RPMI8226 (cell line): Measurements from ENCODE around the gene HSPA12A.

ENCODE experiments used
- DNase-seq: peaks from one replicate; pipeline ENCODE4 v3.0.0-alpha.2; 2015

HSPA12A gene

DNA sequence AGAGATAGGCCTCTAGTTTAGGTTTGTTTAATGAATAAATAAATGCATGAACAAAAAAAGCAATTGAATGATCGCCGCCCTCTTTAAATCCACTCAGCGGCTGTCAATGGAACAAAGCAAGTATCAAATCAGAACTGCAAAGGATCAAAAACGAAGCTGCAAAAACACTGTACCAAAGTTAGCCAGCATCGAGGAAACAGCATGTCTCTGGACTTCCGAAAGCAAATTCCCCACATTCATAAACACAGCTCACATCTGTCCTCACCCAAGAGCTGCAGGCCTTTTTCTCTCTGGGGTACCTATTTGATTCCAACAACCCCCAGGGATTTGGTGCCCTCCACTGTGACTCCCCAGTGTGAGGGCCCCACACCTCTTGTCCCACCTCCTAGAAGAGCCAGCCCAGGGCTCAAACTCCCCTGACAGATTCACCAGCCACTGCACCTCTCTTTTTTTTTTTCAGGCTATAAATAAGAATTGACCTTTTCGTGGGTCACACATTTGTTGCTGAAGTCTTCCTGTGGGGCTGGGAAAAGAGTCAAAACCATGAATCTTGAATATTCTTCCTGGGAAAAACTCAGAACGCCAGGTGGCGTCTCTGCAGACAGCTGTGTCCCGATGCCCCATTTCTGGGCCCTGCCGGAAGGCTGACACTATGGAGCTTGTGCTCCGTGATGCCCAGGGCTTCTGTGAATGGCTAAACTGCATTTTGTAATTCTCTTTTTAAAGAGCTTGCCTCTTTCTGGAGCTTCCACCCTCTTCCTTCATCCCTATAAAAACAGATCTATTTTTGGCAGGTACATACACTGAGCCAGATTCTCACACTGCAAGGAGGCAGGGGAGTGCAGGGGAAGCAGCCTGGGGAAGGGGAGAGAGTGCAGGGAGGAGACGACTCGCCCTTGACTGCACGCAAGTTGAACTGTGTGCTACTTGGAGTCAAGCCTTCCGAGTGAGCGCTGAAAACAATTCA is 51.7 kb downstream of the HSPA12A start:
- DNase-seq: no peak

DNA sequence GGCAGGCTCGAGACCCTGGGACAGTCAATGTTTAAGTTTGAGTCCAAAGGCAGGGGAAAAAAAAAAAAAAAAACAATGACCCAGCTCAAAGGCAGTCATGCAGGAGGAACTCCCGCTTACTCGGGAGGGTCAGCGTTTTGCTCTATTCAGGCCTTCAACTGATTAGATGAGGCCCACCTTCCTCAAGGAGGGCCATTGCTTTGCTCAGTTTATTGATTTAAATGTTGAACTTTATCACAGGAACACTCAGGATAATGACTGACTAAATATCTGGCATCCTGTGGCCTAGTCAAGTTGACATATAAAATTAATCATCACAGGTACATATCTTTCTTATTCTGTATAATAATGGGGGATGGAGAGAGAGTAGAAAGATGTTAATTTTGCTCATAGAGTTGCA is 52.6 kb downstream of the HSPA12A start:
- no peak for DNase-seq

DNA sequence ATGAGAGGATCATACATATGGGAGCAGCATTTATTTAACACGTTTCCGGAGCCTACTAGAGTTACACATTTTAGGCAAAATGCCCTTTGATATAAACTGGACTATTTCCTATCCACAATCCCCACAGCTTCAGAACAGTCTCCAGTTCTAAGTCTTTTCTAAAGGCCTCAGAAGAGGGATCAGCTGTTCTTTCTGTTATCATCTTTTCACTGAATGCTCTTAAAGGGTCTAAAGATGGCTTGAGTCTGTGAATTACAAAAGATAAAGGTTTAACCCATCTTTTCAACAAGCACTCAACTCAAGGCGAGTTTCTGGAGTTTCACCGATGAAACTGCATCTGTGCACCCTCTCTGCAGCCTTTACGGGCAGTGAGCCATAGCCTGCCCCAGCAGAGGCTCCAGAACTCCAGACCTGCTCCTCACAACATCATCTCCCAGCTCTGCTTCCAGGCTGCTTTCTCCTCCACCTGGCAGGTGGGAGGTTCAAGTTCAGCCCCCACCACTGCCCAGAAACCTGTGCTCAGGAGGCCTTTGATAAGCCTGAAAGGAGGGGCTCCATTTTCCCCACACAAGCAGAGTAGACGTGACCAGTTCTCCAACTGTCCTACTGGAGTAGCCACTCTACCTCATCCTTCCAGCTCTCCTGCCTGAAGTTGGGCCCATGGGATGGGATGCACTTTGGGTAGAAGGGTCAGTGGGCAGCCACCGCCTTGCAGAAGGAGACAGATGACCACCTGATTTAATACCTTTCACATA is 53.4 kb downstream of the HSPA12A start:
- DNase-seq: no peak

DNA sequence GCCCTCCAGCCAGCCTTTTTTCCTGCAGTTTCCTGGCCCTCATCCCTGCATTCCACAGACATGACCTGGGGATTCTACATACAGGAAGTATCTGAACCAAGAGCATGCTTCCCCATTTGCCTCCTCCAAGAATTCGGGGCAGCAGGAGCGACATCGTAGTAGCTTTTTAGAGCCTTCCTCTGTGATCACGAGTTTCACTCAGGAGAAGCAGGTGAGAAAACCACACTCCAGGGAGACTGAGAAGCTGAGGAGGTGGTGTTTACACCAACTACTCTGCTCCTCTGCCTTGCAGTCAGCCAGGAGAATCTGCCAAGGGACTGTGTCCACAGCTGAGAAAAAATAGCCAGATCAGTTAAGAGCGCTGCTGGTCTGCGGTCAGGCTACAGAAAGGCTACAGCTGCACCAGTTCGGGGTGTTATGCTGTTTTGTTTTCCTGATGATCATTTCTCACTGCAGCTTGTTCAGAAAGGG is 54.1 kb downstream of the HSPA12A start:
- DNase-seq: peak; percentile 41

DNA sequence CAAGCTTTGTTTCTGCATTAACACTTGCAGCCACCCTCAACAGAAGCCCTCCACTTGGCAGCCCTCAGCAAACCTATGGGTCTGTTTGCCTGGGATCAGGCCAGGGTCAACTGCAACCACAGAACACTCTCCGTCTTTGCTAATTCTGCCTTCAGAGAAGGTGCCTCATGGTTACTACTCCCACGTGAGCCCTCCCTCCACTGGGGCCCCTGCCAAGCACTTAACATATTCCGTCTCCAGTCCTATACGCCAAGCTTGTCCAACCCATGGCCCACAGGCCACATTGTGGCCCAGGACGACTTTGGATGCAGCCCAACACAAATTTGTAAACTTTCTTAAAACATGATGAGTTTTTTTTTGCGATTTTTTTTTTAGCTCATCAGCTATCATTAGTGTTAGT is 54.7 kb downstream of the HSPA12A start:
- no peak for DNase-seq

DNA sequence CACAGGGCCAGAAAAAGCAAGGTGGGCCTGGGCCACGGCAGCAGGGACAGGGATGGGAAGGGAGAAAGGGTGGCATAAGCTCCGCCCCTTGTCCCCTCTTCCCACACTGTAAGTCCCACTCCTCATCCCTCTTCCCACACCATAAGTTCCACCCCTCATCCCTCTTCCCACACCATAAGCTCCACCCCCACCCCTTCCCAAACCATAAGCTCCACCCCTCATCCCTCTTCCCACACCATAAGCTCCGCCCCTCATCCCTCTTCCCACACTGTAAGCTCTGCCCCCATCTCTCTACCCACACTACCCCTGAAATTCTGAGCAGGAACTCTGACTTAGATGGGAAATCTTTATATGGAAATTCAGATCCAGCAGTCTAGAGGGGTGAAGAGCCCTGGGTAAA is 55.7 kb downstream of the HSPA12A start:
- DNase-seq: no peak

DNA sequence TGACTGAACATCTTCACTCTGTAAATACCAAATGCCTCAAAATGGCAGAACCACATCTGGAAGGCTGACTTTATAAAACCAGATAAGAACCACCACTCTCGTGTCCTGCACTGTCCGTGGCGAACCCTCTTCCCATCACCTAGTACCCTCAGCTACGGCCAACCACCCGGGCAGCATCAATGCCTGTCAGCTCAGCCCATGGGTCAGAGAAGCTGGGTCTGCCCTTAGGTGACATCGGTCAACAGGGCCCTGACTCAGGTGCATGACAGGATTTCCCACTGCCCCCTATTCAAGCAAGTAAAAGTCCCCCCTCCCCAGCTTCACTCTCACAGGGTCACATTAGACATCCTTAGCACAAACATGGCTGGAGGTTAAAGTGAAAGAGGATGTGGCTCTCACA is 56.6 kb downstream of the HSPA12A start:
- no peak for DNase-seq

DNA sequence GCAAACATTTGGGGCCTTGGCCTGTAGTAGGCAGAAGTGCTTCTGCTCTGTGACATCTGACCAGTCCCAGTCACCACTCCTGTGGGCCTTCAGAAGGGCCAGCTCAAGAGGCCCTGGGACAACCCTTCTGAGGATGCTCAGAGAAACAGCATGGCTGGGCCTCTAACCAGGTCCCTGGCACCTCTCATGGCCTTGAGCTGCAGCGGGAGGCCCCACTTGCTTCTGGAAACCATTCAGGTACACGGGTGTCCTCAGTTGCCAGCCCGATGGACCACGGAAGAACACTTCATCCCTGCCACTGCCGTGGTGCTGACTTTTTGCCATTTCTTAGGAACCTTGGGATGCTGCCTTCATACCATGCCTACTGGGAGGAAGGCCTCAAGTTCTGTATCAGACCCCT is 57.6 kb downstream of the HSPA12A start:
- DNase-seq: no peak

DNA sequence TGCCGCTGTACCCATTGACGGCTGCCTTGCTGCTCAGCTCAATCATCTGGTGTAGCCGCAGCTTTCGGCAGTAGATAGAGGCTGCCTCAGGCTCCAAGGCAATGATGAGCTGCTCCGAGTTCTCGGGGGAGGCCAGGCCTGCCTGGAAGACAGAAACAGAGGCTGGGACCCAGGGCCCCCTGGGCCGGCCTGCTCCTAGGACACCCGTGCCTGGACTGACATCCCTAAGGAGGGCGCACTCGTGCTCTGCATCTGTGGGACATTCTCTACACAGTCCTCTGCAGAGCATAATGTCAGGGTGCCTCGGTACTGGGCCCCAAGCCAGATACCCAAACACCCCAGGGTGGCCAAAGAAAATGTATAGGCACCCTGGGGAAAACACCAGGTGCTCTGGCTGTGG is 58.5 kb downstream of the HSPA12A start:
- no peak for DNase-seq

DNA sequence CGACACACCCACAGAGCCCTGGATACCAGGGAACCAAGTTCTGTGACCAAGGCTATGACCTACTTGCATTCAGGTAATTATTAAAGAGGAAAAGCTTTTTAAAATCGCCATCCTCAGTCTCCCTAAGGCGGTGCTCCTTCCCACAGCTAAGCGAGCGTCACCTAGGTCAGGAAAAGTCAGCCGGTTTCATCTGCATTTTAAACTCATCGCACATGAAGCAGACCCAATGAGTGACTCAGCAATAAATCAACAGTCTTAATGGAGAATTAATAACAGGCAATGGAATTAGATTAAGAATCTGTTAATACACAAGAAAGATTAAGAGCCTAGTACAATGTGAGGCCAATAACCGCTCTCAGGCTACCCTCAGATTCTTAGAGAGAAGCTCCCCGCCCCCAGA is 59.2 kb downstream of the HSPA12A start:
- no peak for DNase-seq

DNA sequence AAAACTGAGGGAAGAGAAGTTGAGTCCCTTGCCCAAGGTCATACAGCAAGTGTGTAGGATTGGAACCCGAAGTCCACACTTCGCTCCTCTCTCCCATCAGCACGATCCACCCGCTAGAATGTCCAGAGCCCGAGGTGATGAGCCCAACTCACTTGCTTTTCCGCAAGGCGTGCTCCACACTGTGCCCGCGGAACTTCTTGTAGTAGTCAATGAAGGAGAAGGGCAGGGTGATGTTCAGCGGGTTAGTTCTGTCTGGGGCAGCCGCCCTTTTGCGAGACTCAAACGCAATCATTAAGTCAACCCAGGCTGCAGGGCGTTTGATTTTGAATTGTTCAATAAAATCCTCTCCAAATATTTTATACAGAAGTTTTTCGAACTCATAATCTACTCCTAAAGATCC is 63.0 kb downstream of the HSPA12A start:
- no peak for DNase-seq

DNA sequence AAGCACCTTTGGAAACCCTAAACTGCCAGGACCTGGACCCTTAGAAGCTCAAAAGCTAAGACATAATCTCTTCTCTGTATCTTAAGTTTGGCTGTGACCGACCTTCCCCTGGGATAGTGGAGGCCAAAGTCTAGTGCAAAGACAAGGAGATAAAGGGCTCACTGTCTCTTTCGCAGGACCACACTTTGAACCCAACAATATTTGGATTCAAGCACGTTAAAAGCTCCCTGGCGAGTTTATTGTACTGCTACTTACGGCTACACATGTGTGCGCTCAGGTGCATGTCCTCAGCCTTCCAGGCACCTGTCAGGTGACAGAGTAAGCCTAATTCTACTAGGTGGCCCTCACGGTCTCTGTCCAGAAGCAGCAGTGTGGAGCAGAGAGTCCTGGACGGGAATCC is 65.7 kb downstream of the HSPA12A start:
- no peak for DNase-seq

DNA sequence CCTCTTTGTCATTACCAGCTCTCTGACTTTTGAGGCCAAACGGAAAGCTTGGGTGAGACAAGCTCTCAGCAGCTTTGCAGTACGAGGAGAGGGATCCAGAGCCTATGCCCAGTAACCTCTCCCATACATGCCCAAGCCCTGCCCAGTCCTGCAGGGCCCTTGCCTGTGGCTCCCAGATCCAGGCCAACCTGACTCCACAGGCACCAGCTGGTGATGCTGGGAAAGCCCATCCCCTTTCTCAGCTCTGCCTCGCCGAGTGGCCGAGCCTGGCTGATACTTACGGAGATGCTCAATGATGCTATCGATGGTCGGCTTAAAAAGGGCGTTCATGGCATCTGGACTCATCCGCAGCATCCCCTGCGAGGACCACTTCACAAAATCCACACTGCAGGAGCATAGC is 66.2 kb downstream of the HSPA12A start:
- no peak for DNase-seq

DNA sequence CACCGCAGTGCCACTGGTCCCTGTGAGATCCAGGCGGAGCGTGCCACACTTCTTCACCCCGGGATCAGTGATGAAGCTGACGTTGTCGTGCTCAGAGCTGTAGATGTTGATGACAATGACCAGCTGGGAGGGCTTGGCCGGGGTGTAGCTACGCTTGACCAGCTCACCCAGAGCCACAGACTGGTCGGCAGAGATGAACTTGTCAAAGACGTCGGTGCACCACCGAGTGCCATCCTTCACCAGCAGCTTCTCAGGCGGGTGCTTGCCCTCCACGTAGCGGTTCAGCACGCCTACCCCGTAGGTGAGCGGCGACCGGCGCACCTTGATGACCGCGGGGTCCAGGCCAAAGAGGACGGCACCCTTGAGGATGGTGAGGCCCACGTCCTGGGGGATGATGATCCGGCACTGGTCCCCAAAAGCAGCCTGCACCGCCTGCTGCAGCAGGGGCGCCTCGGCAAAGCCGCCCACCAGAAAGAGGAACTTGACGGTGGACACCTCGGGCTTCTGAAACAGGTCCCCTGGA is 67.4 kb downstream of the HSPA12A start:
- DNase-seq: no peak

DNA sequence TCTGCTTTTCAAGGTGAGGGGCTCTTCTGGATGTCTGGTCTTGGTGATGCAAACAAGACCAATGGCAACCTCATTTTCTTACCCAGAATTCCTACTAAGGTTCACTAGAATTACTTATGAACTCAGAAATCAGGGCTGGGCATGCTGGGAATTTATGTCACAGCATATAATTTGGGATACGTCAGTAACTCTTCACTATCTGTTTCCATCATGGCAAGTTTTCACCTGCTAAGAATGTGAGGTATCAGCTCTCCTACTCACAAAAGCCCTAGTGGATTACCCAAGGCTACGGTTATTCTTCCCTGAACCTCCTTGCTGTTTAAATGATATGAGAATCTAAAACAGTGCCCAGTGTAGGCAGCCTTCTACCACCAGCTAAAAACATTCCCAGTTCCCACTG is 68.5 kb downstream of the HSPA12A start:
- DNase-seq: no peak

DNA sequence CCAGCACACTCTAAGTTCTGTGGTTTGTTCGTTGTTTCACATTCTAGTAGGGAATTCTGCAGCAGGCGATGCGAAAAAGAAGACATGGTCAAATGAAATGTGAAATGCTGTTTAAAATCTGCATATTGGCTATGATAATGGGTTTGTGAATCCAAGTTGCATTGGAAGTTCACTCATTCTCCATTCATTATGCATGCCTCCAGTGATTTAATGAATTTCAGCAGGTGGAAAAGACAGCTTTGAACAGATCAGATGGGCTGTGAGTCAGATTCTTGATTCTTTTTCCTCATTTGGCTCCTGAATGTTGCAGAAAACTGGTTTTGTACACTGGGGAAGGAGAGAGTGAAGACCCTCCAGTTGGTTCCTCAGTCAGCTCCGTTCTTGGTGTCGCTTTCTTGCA is 69.5 kb downstream of the HSPA12A start:
- no peak for DNase-seq

DNA sequence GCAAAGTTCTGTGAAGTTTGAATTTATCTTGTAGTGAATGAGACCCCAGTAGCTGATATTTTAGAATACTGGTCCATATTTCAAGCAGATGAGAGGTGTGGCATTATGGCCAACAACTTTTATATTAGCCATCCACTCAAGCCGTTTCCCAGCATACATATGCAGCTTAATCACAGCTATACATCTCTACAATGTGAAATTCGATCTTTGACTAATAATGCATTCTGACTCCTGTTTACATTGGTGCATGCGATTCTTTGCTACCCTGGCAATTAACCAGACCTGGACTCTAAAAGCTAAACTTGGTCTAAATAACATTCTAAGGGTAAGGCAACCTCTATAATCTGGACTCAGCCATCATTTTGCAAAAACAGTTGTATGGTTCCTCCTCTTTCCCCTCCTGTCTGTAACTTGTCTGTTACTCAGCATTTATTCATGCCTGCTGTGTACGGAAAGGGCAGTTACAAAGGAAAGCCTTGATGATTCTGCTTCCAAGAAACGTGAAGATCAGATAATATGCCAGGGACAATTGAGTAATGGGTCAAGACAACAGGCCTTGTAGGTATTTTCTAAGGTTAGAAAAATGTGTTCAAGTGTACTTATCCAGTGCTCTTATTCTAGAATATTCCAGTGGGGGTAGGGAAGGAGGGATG is 71.0 kb downstream of the HSPA12A start:
- no peak for DNase-seq

DNA sequence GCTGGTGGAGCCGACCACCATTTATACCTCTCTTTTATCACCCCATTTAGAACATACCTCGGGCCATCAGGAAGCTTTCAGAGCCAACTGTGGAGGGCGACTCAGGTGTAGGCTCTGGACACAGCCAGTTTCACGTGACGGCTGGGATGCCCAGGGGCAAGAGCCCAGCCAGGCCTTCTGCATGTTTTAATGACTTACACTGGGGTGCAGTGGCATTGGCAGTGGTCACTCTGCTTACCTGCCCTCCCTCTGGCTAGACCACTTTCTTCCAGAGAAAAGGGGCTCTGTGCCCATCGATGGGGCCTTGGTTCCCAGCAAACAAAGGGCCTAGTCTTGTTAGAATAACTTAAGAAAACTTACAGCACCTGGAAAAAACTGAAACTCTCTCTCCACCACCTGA is 71.7 kb downstream of the HSPA12A start:
- no peak for DNase-seq

DNA sequence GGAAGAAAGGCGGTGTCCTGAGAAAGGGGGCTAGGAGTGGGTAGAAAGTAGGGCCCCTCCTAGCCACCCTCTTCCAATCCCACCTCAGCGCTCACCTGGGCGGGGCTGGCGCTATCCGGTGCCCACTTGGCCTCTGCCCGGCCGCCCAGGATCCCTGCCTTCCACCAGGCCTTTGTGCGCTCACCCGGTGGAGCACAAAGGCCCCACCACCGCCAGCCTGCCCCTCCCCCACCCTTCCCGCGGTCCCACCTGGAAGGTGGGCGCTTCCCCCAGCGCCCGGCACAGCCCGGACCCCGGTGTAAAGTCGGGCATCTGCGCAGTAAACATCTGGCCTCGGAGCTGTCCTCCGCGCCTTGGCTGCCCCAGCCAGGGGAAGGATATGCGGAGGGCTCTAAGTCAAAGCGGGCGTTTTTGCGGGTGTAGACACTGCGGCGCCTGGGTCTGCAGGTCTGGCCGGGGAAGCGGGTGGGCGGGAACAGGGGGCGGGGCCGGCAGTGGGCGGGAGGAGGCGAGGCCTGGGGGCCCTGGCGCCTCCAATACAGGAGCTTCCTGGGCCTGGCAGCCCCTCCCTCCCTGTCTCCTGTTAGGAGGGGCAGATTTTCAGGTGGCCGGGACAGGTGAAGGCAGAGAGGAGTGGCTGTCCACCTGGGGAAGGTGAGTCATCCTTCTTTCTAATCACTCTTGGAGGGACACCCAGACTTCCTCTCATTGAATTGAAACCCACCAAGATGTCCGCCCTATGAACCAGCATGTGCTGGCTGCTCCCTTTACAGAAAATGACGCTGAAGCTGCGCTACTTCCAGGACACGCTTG is 72.3 kb downstream of the HSPA12A start:
- DNase-seq: no peak

DNA sequence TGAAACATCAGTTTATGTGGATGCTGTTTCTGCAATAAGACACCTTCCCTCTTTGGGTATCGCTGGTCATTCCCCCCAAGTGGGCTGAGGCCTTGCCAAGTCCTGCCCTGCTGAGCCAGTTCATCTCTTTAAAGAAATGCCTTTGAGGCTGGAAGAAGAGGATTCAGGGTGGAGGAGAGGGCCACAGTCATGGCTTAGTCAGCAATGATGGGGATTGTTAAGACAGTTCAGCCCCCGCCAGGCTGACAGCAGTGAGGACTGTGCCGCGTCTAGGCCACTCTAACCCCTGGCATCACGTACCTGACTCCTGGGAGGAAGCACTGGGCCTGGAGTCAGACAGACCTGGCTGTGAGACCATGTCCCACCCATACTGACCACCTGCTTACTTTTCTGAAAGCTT is 73.3 kb downstream of the HSPA12A start:
- DNase-seq: no peak

DNA sequence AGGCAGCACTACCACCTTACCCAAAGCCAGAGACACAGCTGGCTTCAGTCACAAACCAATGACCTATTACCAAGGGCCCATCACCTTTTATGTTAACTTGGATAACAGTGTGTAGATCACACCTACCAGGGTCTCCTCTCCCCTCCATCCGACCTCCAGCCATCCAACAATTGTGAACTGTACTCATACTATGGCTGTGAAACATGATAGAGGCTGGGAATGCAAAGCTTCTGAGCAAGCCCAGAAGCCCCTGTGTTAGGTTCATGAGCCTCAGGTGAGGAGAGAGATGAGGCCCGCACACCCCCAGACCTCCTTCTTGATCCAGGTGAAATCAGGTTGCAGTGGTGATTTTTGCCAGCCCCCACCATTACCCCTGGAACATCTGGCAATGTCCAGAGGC is 73.9 kb downstream of the HSPA12A start:
- DNase-seq: no peak

DNA sequence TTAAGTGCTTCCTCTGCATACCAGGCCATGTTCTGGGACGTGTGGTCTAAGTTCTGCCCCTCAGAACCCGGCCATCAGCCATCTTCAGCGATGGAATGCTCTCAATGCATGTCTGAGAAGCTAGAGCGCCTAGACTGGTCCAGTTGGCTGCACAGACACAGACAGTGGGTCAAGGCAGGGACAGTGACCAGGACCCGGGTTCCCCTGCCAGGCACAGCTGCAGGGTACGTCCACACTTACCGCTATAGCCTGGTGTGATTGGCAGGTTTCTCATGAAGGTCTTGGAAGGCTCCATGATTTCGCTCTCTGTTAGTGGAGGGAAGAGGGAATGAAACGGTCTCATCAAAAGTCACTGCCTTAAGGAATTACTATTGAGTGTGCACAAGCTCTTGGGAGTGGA is 74.3 kb downstream of the HSPA12A start:
- DNase-seq: no peak
